HG03139 (cell line): Measurements from ENCODE around the gene ZNF331.
"Not testable (repeated sequence)": the region's sequence is repeated elsewhere in the genome, so short reads cannot be mapped to it uniquely, and the experiment has no call there.

Experiments
- ATAC-seq: cut with Tn5 transposase; IDR thresholded peaks from one replicate; pipeline ENCODE4 v1.9.1; 2021; ENCODE audit not compliant: unreplicated experiment

The ZNF331 gene

DNA sequence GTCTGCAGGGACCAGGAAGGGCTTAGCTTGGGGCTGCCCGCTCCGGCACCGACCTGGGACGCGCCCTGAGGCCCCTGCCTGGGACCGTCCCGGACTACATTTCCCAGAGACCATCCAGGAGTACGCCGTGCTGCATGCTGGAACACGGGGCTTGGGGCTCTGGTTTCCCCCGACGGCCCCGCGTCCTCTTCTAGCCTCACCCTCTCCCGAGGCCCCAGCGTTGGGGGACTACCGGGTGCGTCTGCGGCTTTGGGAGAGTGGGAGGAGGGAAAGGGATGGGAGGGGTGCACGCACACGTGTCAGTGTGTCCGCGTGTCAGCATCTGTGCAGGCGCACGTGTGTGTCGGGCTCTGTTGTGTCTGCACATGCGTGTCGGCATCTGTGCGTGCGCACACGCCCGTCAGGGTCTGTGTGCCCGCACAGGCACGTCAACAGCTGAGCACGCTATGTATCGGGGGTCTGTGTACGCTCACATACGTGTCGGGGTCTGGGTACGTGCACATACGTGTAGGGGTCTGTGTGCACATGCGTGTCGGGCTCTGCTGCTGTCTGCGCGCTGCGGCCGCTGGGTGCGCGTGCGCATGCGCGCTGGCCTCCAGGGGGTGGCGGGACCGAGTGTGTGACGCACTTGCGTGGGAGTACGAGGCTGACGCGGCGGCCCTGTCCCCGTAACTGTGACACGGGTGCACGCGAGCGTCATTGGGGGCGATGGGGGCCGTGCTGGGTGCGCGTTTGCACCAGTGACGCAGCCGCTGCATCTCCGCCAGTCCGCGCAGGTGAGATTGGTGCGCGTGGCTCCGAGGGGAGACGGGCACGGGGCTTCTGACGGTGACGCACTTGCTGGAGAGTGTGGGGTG is at the start of gene ZNF331:
Gene ZNF331, plus strand, starts transcription at position 625 of the 857 bp plus-strand sequence. CDS start 31,232 bp downstream, outside the sequence.
- peak; percentile 65 for ATAC-seq

- no peak for ATAC-seq
Observed at GRCh38 chr19:53492153-53492552, 45.8 kb upstream of the ZNF331 start.

GRCh38 chr19:53497311-53498023 is 40.5 kb upstream of the ZNF331 start:
- ATAC-seq: not testable (repeated sequence)

DNA sequence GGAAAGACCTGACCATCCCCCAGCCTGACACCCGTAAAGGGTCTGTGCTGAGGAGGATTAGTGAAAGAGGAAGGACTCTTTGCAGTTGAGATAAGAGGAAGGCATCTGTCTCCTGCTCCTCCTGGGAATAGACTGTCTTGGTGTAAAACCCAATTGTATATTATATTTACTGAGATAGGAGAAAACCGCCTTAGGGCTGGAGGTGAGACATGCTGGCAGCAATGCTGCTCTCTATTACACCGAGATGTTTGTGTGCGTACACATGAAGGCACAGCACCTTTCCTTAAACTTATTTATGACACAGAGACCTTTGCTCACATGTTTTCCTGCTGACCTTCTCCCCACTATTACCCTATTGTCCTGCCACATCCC is 39.9 kb upstream of the ZNF331 start:
- not testable (repeated sequence) for ATAC-seq

DNA sequence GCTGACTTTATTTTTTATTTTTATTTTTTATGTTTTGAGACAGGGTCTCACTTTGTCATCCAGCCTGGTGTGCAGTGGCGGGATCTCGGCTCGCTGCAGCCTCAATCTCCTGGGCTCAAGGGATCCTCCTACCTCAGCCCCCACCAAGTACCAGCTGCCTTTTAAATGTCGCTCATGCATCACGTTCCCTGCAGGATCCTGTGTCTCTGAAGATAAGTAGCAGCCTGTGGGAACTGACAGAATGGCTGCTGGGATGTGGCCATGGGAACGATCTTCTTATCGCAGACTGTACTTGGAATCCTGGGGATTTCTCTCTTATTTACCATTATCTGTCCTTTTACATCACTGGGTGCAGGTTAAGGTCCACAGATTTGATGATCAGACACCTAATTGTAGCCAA is 34.8 kb upstream of the ZNF331 start:
- ATAC-seq: not testable (repeated sequence)

- ATAC-seq: not testable (repeated sequence)
Observed at GRCh38 chr19:53503671-53504364, 34.1 kb upstream of the ZNF331 start.

DNA sequence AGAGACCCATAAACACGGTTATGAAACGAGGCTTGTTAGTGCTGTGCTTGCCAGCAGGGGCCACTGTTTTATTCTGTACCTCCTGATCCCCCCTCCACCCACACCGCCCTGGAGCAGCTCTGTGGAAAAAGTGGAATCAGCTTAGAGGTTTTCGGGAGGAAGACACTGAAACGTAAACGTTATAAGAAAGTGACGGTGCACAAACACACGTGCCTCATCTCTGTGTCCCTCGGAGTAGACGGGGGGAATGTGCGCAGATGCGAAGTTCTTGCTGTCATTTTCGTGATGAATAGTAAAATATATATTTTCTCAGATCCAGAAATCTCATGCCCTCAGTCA is 33.6 kb upstream of the ZNF331 start:
- ATAC-seq: not testable (repeated sequence)

DNA sequence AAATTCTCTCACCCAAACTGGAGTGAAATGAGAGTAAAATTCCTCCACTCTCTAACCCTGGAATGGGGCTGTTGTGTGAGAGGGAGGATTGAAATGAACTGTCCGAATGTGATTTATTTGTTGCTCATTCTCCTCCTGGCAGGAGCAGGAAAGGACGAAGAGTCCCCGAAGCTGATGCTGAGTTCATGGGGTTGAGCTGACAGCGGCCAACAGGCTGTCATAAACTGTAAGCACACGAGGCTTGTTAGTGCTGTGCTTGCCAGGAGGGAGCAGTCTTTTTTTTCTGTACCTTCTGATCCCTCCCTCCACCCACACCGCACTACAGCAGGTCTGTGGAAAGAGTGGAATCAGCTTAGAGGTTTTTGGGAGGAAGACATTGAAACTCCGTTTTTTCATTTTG is 33.1 kb upstream of the ZNF331 start:
- no peak for ATAC-seq

- no peak for ATAC-seq
Observed at GRCh38 chr19:53506728-53507127, 31.2 kb upstream of the ZNF331 start.

DNA sequence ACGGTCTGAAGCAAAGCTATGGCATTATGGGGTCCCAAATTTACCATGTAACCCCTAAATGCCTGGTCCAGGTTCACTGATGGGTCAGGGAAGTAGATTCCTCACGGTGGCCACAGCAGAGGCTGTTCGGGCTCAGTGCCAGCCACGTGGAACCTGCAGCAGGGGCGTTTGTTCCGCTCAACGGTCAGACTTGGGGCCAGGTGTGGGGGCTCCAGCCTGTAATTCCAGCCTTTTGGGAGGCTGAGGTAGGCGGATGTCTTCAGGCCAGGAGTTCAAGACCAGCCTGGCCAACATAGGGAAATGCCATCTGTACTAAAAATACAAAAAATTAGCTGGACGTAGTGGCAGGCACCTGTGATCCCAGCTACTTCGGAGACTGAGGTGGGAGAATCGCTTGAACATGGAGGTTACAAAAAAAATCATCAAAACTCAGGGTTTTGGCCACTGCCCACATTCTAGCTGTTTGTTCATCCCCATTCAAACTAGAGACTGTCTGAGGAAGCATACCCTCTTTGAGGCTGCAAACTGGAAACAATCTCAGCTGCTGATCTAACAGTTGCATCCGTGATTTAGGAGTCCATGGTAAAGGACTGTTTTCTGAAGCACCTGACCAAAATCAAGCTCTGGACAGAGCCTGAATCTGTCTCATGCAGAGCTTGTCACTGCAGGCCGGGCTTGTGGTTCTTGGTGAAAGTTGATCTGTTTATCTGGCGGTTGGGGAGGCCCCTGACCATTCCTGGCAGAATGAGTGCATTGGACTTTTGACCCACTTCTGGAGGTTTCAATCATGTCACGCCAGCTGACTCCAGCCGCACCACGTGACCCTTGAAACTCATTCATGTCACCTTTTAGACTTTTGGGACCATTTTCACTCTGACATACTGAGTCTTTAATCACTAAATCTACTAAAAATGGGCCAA is 30.2 kb upstream of the ZNF331 start:
- no peak for ATAC-seq

DNA sequence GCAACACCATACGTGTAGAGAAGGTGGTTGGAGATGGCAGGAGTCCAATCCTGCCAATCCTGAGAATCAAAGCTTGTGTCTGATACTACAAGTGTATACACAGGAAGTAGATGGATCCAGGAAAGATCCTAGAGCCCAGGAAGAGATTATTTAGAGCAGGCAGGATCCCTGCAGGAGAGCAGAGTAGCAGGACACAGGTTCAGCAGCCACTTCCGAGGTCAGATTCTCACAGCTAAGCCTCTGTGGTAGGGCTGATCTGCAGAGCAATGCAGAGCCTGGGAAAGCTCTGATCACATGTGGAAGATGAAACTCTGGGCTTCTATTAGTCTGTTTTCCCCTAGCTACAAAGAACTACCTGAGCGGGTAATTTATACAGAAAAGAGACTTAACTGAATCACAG is 28.5 kb upstream of the ZNF331 start:
- ATAC-seq: no peak

GRCh38 chr19:53509845-53510244 is 28.1 kb upstream of the ZNF331 start:
- no peak for ATAC-seq

DNA sequence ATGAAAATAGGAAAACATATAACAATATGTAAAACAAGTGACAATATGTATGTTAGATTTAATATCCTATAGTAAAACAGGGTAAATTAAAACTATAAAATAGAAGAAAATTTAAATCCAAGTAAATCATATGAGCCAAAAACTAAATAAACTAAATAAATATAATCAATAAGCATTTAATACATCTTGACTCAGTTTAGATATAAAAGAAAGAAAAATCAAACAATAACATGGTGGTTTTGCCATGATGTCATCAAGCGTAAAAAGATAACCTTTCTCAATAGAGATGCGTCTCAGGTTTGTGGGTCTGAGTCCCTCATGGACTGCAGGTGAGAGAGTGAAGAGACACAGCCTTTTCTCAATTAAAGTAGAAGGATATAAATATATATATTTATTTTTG is 26.6 kb upstream of the ZNF331 start:
- no peak for ATAC-seq

- ATAC-seq: no peak
Observed at GRCh38 chr19:53511933-53512374, 26.0 kb upstream of the ZNF331 start.

DNA sequence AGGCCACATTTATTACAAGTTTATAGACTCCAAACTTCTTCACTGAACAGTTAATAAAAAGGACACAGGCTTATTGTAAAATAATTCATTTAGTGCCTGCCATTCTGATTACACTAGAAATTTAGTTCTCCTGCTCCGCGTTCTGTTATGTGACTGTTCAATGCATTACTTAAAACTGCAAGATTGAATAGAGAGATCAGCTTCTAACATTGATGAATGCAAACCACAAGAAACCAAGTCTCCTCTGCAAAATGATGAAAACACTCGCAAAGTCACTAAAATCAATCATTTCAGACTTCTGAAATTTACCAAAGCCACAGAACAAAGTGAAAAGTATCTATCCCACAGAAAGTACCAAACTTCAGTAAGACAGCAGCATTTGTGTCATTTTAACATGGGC is 22.9 kb upstream of the ZNF331 start:
- ATAC-seq: not testable (repeated sequence)

- ATAC-seq: no peak
Observed at GRCh38 chr19:53517114-53517741, 20.7 kb upstream of the ZNF331 start.

DNA sequence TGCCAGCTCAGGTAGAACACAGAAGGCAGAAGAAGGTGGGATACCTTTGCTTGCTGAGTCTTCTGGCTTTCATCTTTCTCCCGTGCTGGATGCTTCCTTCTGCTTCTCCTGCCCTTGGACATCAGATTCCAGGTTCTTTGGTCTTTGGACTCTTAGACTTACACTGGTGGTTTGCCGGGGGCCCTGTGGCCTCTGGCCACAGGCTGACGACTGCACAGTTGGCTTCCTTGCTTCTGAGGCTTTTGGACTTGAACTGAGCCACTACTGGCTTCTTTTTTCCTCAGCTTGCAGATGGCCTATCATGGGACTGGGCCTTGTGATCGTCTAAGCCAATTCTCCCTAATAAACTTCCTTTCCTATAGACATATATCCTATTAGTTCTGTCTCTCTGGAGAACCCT is 19.8 kb upstream of the ZNF331 start:
- no peak for ATAC-seq

- no peak for ATAC-seq
Observed at GRCh38 chr19:53518716-53519115, 19.2 kb upstream of the ZNF331 start.

- ATAC-seq: no peak
Observed at GRCh38 chr19:53519446-53519845, 18.5 kb upstream of the ZNF331 start.

- no peak for ATAC-seq
Observed at GRCh38 chr19:53520163-53520546, 17.8 kb upstream of the ZNF331 start.
